Mucosa of descending colon (tissue), 3 donors: ENCODE results near the gene RPL41. TPM values are rescaled to one million over a fixed set of nuclear protein-coding genes. Genes with fewer than 3 reads are reported as not detected.

Experiments
- ATAC-seq: fragments of 200-7000 bp; cut with Tn5 transposase; one replicate; pipeline ENCODE4 v1.9.1; 2020; ENCODE audit warnings: mild to moderate bottlenecking, moderate library complexity
- DNase-seq, 3 donors: peaks; one replicate each; pipeline ENCODE4 v3.0.0-alpha.2; 2020
- H3K36me3 ChIP-seq: fragments of 200-600 bp; one replicate; pipeline ENCODE4 v1.8.0; 2021; ENCODE audit warnings: low read depth, mild to moderate bottlenecking
- H3K4me1 ChIP-seq: fragments of 200-600 bp; one replicate; pipeline ENCODE4 v1.8.0; 2021; ENCODE audit warnings: low read depth, mild to moderate bottlenecking
- H3K4me3 ChIP-seq: fragments of 200-600 bp; one replicate; pipeline ENCODE4 v1.8.0; 2021; ENCODE audit warnings: mild to moderate bottlenecking
- H3K9me3 ChIP-seq: fragments of 200-600 bp; one replicate; pipeline ENCODE4 v1.8.0; 2021; ENCODE audit warnings: mild to moderate bottlenecking
- CTCF ChIP-seq: fragments of 200-600 bp; IDR thresholded peaks from one replicate; pipeline ENCODE4 v1.8.0; 2022; ENCODE audit warnings: antibody characterized with exemption, mild to moderate bottlenecking
- intact Hi-C, 2 donors: fragments of 100-400 bp; cut with DNase I in 1 of 2; cut with micrococcal nuclease in 1 of 2; formaldehyde crosslinking; loops; one replicate each; pipeline versions ENCODE4 v1.11.0 to v1.11.1; 2022; cut with DNase I, micrococcal nuclease
- total RNA-seq, 3 donors: library from RNA; stranded (reverse); fragmentation: NEBNext Ultra II Directional in 2 of 3; extraction: Animal tissue kit (Norgen Biotek cat#: 25700) in 2 of 3; gene quantifications; one replicate each; pipeline versions ENCODE4 v1.2.1 to v1.2.4, GENCODE V29; 2021 to 2023
- donor health status: DM: no; HTN: no; CAD: no; lungs with moderate emphysema.
- donor health status: DM: no; HTN: no; CAD: no.
- donor health status: DM: no; HTN: yes; CAD: no.

RPL41 gene
- total RNA-seq, 3 donors from 2014 or later: 2,763 to 3,198 (median 3,152) TPM

GRCh38 chr12:56103823-56104108, 12.7 kb upstream of the RPL41 start:
- H3K9me3 ChIP-seq: no peaks in the 10 kb centered on the region
- peak overlapping the region; percentile 67 for H3K4me3 ChIP-seq
- H3K4me1 ChIP-seq: peaks cover 22% of the 10 kb centered on the region
- TF ChIP-seq CTCF: no peak
- intact Hi-C loops: no loop called here
- DNase-seq (no peak), ATAC-seq (no peak)
- no peaks in the 10 kb centered on the region for H3K36me3 ChIP-seq

- Histone ChIP-seq H3K36me3 (no peaks in the 10 kb centered on the region), H3K9me3 (no peaks in the 10 kb centered on the region), H3K4me3 (peak within 1 kb of the TSS; percentile 67), H3K4me1 (peaks cover 22% of the 10 kb centered on the region)
- intact Hi-C loops: no loop called here
- ATAC-seq: peak; percentile 95
- DNase-seq: peak; percentile 97 to 98 (median 98)
- peak; percentile 9 for TF ChIP-seq CTCF
Measured at GRCh38 chr12:56104109-56104814, 12.2 kb upstream of the RPL41 start, which contains the start of gene PA2G4. Gene PA2G4, plus strand, starts transcription at chr12:56104559. Its CDS starts 179 bp downstream, at chr12:56104738.

GRCh38 chr12:56104815-56105608, 11.4 kb upstream of the RPL41 start:
- intact Hi-C loops: no loop called here
- peak in 2 of 3 donors; percentile 46 to 79 for DNase-seq
- no peaks in the 10 kb centered on the region for H3K36me3 ChIP-seq

GRCh38 chr12:56105609-56105902, 10.9 kb upstream of the RPL41 start:
- intact Hi-C loops: no loop called here
- Histone ChIP-seq H3K36me3 (peaks cover 5% of the 10 kb centered on the region), H3K4me1 (peaks cover 22% of the 10 kb centered on the region), H3K9me3 (no peaks in the 10 kb centered on the region), H3K4me3 (no peak overlapping the region)
- ATAC-seq (no peak), DNase-seq (no peak)
- TF ChIP-seq CTCF: no peak

More at GRCh38 chr12:56104815-56105608, 11.4 kb upstream of the RPL41 start:
- Histone ChIP-seq H3K4me3 (peak overlapping the region; percentile 67), H3K4me1 (peaks cover 22% of the 10 kb centered on the region), H3K9me3 (no peaks in the 10 kb centered on the region)
- peak; percentile 39 for ATAC-seq
- TF ChIP-seq CTCF: no peak

GRCh38 chr12:56107242-56107641, 9.2 kb upstream of the RPL41 start:
- Histone ChIP-seq H3K4me1 (peaks cover 21% of the 10 kb centered on the region), H3K9me3 (no peaks in the 10 kb centered on the region), H3K36me3 (peaks cover 8% of the 10 kb centered on the region), H3K4me3 (no peak overlapping the region)
- DNase-seq (no peak), ATAC-seq (no peak)
- TF ChIP-seq CTCF: no peak
- intact Hi-C loops: no loop called here
